Measurements from ENCODE around the gene TMC4. TPM values are rescaled to one million over a fixed set of nuclear protein-coding genes. Genes with fewer than 3 reads are reported as not detected.
A peak's percentile ranks its signal among the peaks of the same experiment; 100 is the strongest.

TMC4 gene
- total and polyA plus RNA-seq, 5 donors from 2014 or later: 0.42 to 1.1 (median 0.55) TPM; not detected in 1

DNA sequence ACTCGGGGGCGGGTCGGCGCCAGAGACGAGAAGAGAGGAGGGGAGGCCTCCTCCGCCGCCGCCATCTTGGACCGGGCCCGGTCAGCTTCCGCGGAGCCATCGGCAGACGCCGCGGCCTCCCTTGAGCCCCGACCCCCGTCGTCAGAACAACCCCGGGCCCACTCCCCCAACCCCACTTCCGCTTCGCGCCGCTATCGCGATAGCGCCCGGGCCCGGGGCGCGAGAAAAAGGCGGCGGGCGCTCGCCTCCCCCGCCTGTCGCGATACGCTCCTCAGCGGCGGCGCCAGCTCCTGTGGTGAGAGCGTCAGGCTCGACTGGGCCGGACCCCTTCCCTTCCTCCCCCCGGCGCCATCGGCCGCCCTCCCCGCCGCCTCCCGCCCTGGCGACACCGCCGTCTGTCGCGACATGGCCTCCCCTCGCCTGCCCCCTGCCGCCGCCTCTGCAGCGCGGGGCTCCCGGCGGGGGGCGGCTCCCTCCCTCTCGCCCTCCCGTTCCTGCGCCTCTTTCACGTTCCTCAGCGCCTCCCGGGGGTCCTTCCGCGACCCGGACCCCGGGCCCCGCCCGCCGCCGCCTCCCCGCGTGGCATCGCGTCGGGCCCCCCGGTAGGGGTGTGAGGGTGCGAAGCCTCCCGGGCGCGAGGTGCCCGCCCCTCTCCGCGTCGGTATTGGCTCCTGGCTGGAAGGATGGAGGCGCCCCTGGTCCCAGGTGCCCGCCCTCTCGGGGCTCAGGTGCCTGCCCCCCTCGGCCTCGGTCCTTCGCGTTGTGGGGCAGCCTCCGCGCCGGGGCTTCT is 35.1 kb downstream of the TMC4 start, which contains the start of gene CNOT3:
Gene CNOT3 (plus strand): TSS at position 64 of the 790 bp plus-strand sequence. CDS start 5,217 bp downstream, outside the sequence.
- peaks cover 44% of the 10 kb centered on the region for H3K4me1 ChIP-seq (ENCODE audit: control insufficient read depth, insufficient read depth, low read length, poor library complexity, severe bottlenecking)
- DNase-seq (peak in 2 of 3 donors; percentile 28 to 41), ATAC-seq (ENCODE audit: low read depth in 2 of 2) (no peak)
- peaks cover 20% of the 10 kb centered on the region for H3K36me3 ChIP-seq (ENCODE audit: control insufficient read depth, insufficient read depth, low read length)
- peak within 1 kb of the TSS; percentile 89 to 98 (median 92) for H3K4me3 Mint-ChIP-seq
- peak within 1 kb of the TSS; percentile 83 to 96 (median 93) for H3K27ac Mint-ChIP-seq
- peak within 1 kb of the TSS; percentile 90 for H3K27ac ChIP-seq (ENCODE audit: insufficient read depth, low read length, poor library complexity, severe bottlenecking)
- no peaks in the 10 kb centered on the region for H3K9me3 Mint-ChIP-seq
- H3K27me3 Mint-ChIP-seq: no peaks in the 10 kb centered on the region
- peak within 1 kb of the TSS; percentile 88 for H3K4me3 ChIP-seq (ENCODE audit: low read depth, low read length)
- no peaks in the 10 kb centered on the region for H3K9me3 ChIP-seq (ENCODE audit: control insufficient read depth in 2 of 2, low read length in 2 of 2)
- H3K4me1 Mint-ChIP-seq: peaks cover 0 to 57% (median 27%) of the 10 kb centered on the region in 4 donors
- H3K36me3 Mint-ChIP-seq: peaks cover 4% of the 10 kb centered on the region
- H3K27me3 ChIP-seq (ENCODE audit: control insufficient read depth, insufficient read depth, low read length): no peaks in the 10 kb centered on the region

DNA sequence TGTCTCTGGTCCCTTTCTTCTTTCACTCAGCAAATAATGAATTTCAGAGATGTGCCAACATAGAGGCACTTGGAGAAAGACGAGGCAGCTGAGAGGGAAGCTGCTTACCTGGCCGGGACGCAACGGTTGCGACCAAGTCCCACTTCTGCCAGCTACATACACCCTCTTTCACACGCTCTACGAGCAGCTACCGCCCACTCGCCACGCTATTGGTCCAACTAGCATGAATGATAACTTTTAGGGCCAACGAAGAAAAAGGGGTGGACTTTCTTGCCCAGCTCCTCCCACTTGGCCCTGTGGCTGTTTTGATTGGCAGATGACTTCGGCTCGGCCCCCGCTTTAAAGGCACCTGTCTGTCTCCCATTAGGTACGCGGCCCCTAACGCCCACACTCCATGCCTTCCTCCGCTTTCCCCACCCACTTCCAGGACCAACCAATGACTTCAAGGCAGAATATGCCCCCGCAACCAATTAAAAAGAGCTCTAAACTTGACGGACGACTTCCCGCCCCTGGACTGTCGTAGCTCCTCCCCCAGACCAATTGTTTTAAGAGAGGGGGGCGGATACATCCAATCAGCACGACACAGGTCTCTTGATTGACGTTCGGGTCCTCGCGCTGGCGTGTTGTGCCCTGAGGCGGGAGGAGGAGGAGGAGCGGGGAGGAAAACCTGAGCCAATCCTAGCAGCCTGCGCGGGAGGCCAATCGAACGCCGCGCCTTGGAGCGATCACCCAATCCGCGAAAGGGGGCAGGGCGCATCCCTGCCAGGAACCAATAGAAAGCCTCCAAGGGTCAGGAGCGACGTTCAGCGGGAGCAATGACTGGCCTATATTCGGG is 35.9 kb downstream of the TMC4 start:
- no peaks in the 10 kb centered on the region for H3K27me3 Mint-ChIP-seq
- H3K36me3 Mint-ChIP-seq: no peaks in the 10 kb centered on the region
- peak overlapping the region; percentile 90 for H3K27ac ChIP-seq (ENCODE audit: insufficient read depth, low read length, poor library complexity, severe bottlenecking)
- H3K27ac Mint-ChIP-seq: peak overlapping the region; percentile 83 to 93 (median 92)
- H3K4me3 ChIP-seq (ENCODE audit: low read depth, low read length): peak overlapping the region; percentile 88
- H3K4me1 Mint-ChIP-seq: peaks cover 0 to 57% (median 25%) of the 10 kb centered on the region in 4 donors
- peak; percentile 99 to 100 (median 100) for DNase-seq
- peaks cover 13% of the 10 kb centered on the region for H3K36me3 ChIP-seq (ENCODE audit: control insufficient read depth, insufficient read depth, low read length)
- peaks cover 44% of the 10 kb centered on the region for H3K4me1 ChIP-seq (ENCODE audit: control insufficient read depth, insufficient read depth, low read length, poor library complexity, severe bottlenecking)
- no peaks in the 10 kb centered on the region for H3K27me3 ChIP-seq (ENCODE audit: control insufficient read depth, insufficient read depth, low read length)
- no peaks in the 10 kb centered on the region for H3K9me3 ChIP-seq (ENCODE audit: control insufficient read depth in 2 of 2, low read length in 2 of 2)
- H3K9me3 Mint-ChIP-seq: no peaks in the 10 kb centered on the region
- ATAC-seq (ENCODE audit: low read depth in 2 of 2): peak; percentile 80 to 83
- peak overlapping the region; percentile 64 to 92 (median 84) for H3K4me3 Mint-ChIP-seq

DNA sequence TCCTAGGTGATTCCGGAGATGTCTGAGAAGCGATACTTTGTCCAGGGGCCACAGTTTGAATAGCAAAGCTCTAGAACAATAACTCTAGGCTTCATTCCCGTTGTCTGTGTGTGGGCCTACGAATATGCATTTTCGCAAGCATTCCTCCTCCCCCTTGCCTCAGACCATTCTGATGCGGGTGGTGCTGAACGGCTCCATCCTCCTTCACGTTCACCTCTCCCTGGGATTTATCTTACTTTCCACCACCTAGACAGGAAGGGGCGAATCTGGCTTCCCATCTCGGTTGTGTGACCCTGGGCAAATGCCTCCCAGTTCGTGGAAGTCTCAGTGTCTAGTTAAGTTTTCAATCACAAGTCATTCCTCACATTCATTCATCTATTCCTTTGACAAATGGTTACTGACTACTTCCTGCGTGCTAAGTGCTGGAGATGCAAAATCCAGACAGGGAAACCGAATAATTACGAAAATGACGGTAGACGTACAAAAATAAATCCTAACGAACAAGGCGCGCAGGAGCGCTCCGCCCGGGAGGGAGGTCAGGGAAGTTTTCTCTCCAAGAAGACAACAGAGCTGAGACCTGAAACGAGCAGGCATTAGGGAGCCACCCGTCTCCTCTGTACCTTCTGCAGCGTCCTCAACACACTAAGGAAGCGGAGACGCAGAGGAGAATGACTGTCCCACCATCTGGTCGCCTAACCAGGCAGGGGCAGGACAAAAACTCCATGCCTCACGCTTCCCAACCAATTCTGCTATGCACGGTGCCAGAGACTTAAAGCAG is 36.7 kb downstream of the TMC4 start:
- Histone ChIP-seq H3K4me1 (ENCODE audit: control insufficient read depth, insufficient read depth, low read length, poor library complexity, severe bottlenecking) (peaks cover 41% of the 10 kb centered on the region), H3K27me3 (ENCODE audit: control insufficient read depth, insufficient read depth, low read length) (no peaks in the 10 kb centered on the region), H3K9me3 (ENCODE audit: control insufficient read depth in 2 of 2, low read length in 2 of 2) (no peaks in the 10 kb centered on the region), H3K36me3 (ENCODE audit: control insufficient read depth, insufficient read depth, low read length) (peaks cover 11% of the 10 kb centered on the region), H3K4me3 (ENCODE audit: low read depth, low read length) (peak overlapping the region; percentile 88), H3K27ac (ENCODE audit: insufficient read depth, low read length, poor library complexity, severe bottlenecking) (peak overlapping the region; percentile 69)
- DNase-seq (no peak), ATAC-seq (ENCODE audit: low read depth in 2 of 2) (no peak)
- Mint-ChIP-seq H3K4me3 (peak overlapping the region; percentile 64 to 92 (median 84)), H3K4me1 (peaks cover 0 to 49% (median 19%) of the 10 kb centered on the region in 4 donors), H3K36me3 (no peaks in the 10 kb centered on the region), H3K9me3 (no peaks in the 10 kb centered on the region), H3K27me3 (no peaks in the 10 kb centered on the region), H3K27ac (peak overlapping the region; percentile 83 to 93 (median 92))

- no peak overlapping the region for H3K27ac ChIP-seq (ENCODE audit: insufficient read depth, low read length, poor library complexity, severe bottlenecking)
These were observed 38.9 kb downstream of the TMC4 start for GRCh38 chr19:54133957-54134590.

DNA sequence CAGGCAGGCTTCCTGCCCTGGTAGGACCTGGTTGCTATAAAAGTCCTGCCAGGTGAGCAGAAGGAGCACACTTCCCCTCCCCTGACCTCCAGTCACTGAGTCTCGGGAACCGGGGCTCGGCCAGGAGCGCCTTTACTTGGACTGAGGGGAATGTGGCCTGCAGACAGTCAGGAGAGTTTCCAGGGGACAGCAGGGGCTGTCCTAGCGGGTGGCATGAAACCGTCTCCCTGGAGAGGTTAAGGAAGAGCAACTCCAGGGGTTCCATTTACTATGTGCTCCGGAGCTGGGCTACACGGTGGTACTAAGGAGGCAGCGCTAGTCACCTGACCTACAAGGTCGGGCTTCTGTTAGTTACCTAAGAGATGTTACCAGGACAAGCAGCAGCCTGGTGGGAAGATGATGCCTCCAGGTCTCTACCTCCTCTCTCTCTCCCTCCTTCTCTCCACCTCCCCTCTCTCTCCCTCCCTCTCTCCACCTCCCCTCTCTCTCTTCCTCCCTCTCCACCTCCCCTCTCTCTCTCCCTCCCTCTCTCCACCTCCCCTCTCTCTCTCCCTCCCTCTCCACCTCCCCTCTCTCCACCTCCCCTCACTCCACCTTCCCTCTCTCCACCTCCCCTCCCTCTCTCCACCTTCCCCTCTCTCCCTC is 39.5 kb downstream of the TMC4 start:
- Mint-ChIP-seq H3K27ac (no peak overlapping the region), H3K27me3 (no peaks in the 10 kb centered on the region), H3K4me1 (peaks cover 0 to 21% (median 10%) of the 10 kb centered on the region in 4 donors), H3K9me3 (no peaks in the 10 kb centered on the region), H3K4me3 (peak overlapping the region in 1 of 4 donors; percentile 90), H3K36me3 (peaks cover 5% of the 10 kb centered on the region)
- Histone ChIP-seq H3K36me3 (ENCODE audit: control insufficient read depth, insufficient read depth, low read length) (peaks cover 21% of the 10 kb centered on the region), H3K4me1 (ENCODE audit: control insufficient read depth, insufficient read depth, low read length, poor library complexity, severe bottlenecking) (peaks cover 15% of the 10 kb centered on the region), H3K4me3 (ENCODE audit: low read depth, low read length) (no peak overlapping the region), H3K27me3 (ENCODE audit: control insufficient read depth, insufficient read depth, low read length) (no peaks in the 10 kb centered on the region), H3K27ac (ENCODE audit: insufficient read depth, low read length, poor library complexity, severe bottlenecking) (no peak overlapping the region), H3K9me3 (ENCODE audit: control insufficient read depth in 2 of 2, low read length in 2 of 2) (no peaks in the 10 kb centered on the region)
- ATAC-seq (ENCODE audit: low read depth in 2 of 2) (no peak), DNase-seq (peak in 2 of 3 donors; percentile 29 to 51)

More at GRCh38 chr19:54133957-54134590, 38.9 kb downstream of the TMC4 start:
- Histone ChIP-seq H3K4me1 (ENCODE audit: control insufficient read depth, insufficient read depth, low read length, poor library complexity, severe bottlenecking) (peaks cover 22% of the 10 kb centered on the region), H3K4me3 (ENCODE audit: low read depth, low read length) (no peak overlapping the region), H3K36me3 (ENCODE audit: control insufficient read depth, insufficient read depth, low read length) (peaks cover 19% of the 10 kb centered on the region), H3K9me3 (ENCODE audit: control insufficient read depth in 2 of 2, low read length in 2 of 2) (no peaks in the 10 kb centered on the region), H3K27me3 (ENCODE audit: control insufficient read depth, insufficient read depth, low read length) (no peaks in the 10 kb centered on the region)
- no peak for DNase-seq
- H3K4me1 Mint-ChIP-seq: peaks cover 0 to 27% (median 12%) of the 10 kb centered on the region in 4 donors
- peak overlapping the region in 1 of 3 donors; percentile 74 for H3K27ac Mint-ChIP-seq
- H3K9me3 Mint-ChIP-seq: no peaks in the 10 kb centered on the region
- no peak for ATAC-seq (ENCODE audit: low read depth in 2 of 2)
- H3K4me3 Mint-ChIP-seq: no peak overlapping the region
- peaks cover 5% of the 10 kb centered on the region for H3K36me3 Mint-ChIP-seq
- H3K27me3 Mint-ChIP-seq: no peaks in the 10 kb centered on the region

- H3K27me3 ChIP-seq (ENCODE audit: control insufficient read depth, insufficient read depth, low read length): no peaks in the 10 kb centered on the region
- no peaks in the 10 kb centered on the region for H3K9me3 Mint-ChIP-seq
- H3K36me3 Mint-ChIP-seq: peaks cover 12% of the 10 kb centered on the region
- H3K27ac Mint-ChIP-seq: no peak overlapping the region
- peaks cover 46% of the 10 kb centered on the region for H3K36me3 ChIP-seq (ENCODE audit: control insufficient read depth, insufficient read depth, low read length)
- H3K4me1 Mint-ChIP-seq: peaks cover 0 to 5% (median 2%) of the 10 kb centered on the region in 4 donors
- no peaks in the 10 kb centered on the region for H3K4me1 ChIP-seq (ENCODE audit: control insufficient read depth, insufficient read depth, low read length, poor library complexity, severe bottlenecking)
- H3K4me3 Mint-ChIP-seq: no peak overlapping the region
- no peaks in the 10 kb centered on the region for H3K9me3 ChIP-seq (ENCODE audit: control insufficient read depth in 2 of 2, low read length in 2 of 2)
- no peaks in the 10 kb centered on the region for H3K27me3 Mint-ChIP-seq
- no peak overlapping the region for H3K4me3 ChIP-seq (ENCODE audit: low read depth, low read length)
- ATAC-seq (ENCODE audit: low read depth in 2 of 2): no peak
- no peak overlapping the region for H3K27ac ChIP-seq (ENCODE audit: insufficient read depth, low read length, poor library complexity, severe bottlenecking)
- no peak for DNase-seq
These were observed 43.4 kb downstream of the TMC4 start for GRCh38 chr19:54129617-54129996.

All from CD4-positive, CD25-positive, alpha-beta regulatory T cell (primary cell).